Stimulated activated CD4-positive, alpha-beta T cell treated with anti-CD3 and anti-CD28 coated beads, Interleukin-2, amount 100 ng/mL, for 48 hours (primary cell): ENCODE data around the gene SLC17A1.
"Not testable (repeated sequence)": the region's sequence is repeated elsewhere in the genome, so short reads cannot be mapped to it uniquely, and the experiment has no call there.

ENCODE experiments used
- DNase-seq, 2 donors: peaks; one replicate each; pipeline ENCODE4 v3.0.0-alpha.2; 2020

Gene SLC17A1

DNA sequence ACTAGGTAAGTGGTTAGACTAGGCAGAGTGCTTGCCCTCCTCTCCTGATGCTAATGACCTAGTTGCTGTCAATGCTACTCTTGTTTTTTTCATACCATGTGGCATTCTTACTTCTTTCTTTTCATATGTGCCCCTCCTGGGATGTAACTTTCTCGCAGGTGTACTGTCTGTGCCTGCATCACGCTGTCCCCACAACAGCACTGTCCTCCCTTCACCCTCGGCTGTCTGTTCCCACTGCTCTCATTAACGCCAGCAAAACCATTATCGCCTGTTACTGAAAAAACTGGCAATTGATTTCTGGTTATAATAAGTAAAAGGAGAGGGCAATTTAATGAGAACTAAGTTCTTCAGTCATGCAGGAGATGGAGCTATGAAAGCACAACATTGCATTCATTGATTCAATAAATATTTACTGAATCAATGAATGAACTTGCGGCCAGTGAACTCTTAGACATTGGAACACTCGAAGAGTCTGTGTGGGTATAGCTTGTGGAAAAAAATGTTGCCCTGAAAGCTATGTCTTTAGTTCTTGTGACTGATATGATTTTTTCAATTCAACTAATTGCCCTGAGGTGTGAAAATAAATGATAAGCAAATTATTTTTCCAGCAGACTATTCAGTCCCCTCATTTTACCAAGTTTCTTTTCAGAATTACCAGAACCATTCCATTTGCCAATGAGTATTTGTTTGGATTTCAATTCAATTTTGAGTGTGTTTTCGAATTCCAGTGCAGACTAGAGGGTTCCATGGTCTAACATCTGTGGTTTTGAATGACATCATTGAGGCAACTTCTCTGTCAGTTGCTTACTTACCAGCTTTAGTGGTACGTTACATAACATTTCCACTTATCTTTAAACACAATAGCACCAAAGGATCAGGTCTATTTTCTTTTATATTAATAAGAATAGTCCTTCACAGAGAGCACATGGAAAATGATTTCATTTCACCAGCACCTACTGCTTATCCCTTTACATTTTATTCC lies 75.2 kb downstream of the SLC17A1 start:
- DNase-seq, result no peak

DNA sequence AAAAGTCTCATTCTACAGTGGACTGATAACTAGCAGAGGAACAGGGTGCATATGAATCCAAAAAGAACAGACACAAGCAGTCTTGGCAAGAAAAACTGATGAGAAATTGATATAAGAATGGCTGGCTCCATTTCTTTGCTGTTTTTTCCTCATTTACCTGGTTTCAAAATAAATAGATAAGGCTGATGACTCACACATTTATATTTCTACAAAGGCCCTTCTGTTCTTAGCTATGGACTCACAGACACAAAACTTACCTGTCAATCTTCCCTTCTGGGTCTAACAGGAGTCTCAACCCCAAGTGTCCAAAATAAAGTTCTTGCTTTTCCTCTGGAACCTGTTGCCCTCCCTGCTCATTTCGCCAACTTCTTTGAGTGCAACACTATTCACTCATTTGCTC lies 76.4 kb downstream of the SLC17A1 start:
- no peak for DNase-seq

DNA sequence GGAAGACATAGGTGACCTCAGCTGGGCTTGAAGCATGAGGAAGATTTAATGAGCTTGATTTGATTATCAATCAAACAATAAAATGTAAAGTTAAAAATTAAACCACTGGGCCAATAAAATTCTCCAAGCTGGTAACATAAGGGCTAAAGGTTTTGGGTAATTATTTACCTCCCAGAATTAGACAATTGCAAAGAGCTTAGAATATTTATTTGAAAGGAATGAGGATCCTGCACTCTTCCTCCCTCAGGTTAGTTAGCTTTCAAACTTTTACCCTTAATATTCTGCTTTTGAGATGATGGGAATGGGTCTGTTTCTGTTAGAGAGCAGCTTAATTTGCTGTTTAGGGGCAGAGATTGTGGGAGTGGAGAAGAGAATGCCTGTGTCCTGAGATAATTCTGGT lies 77.3 kb downstream of the SLC17A1 start, which contains the start of gene SLC17A4:
Gene SLC17A4 (plus strand): TSS at position 208 of the 400 bp plus-strand sequence. CDS start 7,221 bp downstream, outside the sequence.
- DNase-seq, result no peak

DNA sequence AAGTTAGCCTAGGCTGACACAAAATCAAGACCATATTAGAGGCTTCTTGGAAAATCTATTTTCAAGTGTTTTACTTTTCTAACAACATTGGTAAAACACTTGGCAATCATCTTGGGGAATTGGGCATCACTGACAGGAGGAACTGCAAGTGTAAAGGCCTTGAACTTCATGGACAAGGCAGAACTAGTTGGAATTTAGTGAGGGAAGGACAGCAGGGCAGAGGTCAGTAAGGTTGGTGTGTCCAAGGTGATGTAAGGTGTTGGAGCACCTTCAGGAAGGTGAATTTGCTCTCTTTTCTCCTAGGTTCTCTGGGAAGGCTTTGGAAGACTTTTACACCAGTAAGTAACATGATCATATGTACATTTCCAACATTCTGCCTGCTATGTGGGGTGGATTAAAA lies 78.8 kb downstream of the SLC17A1 start:
- DNase-seq, result no peak

DNA sequence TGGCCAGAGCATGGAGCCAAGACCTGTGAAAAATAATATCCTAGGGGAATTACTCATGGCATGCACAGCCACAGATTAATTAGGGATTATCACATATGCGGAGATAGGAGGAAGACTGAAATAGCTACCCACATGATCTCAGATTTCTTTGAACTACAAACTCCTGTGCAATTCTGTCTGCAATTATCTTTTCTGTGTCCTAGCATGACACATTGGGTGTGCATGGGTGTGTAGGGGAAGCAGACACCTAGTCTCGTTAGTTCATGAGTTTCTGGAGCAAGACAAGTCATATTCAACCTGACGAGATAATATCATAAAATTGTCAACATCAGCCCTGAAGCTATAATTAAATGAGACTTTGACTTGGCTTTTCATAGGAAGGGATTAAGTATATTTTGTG lies 80.9 kb downstream of the SLC17A1 start:
- no peak for DNase-seq

DNA sequence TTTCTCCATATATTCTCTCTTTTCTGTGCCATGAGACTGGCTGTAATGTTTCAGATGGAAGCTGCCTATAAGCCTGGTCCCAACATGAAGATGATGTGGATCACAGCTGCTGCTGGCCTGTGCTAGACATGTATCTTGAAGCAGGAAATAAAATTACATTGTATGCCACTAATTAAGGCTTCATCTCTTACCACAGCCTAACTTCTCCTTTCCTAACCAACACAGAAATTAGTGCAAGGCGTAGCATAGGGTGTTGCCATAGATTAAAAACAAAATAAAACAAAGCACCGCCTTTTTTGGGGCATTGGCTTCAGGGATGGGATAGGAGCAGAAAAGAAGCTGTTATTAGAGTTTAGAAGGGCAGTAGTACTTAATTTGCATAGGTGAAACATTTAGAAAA lies 82.0 kb downstream of the SLC17A1 start:
- DNase-seq, result no peak

DNA sequence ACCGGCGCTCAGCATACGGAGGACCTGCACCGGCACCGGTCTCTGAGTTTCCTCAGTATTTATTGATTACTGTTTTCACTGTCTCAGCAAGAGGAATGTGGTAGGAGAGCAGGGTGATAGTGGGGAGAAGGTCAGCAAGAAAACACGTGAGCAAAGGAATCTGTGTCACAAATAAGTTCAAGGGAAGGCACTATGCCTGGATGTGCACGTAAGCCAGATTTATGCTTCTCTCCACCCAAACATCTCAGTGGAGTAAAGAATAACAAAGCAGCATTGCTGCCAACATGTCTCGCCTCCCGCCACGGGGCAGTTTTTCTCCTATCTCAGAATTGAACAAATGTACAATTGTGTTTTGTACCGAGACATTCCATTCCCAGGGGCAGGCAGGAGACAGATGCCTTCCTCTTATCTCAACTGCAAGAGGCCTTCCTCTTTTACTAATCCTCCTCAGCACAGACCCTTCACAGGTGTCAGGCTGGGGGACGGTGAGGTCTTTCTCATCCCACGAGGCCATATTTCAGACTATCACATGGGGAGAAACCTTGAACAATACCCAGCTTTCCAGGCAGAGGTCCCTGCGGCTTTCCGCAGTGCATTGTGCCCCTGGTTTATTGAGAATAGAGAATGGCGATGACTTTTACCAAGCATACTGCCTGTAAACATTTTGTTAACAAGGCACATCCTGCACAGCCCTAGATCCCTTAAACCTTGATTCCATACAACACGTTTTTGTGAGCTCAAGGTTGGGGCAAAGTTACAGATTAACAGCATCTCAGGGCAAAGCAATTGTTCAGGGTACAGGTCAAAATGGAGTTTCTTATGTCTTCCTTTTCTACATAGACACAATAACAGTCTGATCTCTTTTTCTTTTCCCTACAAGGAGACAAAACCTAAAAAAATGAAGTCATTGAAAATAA lies 83.0 kb downstream of the SLC17A1 start:
- not testable (repeated sequence) for DNase-seq

DNA sequence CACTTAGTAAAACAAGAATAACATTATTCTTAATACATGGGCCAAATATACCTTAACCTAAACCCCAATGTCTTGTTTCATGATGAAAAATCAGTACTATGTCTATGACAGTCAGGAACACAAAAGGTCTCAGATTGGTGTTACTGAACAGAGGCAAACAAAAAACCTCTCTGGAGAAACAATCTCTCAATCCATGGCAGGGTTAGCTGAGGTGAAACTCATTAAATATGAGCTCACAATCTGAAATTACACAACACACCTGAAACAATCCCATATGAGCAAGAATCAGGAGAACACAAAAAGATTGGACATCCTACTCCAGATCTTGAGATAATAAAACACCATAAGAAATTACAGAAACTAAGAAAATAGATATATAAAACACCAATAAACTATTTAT lies 83.8 kb downstream of the SLC17A1 start:
- no peak for DNase-seq

DNA sequence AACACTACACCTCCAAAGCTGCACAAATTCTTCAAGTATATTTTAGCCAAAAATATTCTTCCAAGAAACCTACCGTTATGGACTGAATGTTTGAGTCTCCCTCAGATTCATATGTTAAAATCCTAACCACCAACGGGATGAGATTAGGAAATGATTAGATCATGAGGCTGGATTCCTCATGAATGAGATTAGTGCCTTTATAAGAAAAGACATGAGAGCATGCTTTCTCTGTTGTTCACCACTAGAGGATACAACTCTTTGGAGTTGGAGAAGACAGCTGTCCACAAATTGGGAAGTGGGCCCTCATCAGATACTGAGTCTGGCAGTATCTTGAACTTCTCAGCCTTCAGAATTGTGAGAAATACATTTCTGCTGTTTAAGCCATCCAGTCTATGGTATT lies 84.4 kb downstream of the SLC17A1 start:
- DNase-seq, result no peak

DNA sequence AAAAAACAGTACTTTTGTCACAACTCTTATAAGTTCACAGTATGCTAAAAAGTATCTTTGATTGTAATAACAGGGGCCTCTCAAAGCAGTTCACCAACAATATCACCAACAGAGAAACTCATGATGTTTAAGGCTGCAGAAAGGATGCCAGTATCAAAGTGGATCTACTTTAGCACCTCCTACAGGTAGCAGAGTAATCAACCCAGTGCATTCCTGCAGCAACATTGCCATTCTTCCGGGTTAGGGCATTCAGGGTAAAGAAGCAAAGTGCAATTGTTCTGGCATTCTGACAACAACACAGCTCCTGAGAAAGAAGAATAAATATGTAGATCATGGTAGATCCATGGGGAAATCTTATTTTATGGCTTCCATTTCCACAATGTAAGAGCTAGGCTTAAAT lies 84.9 kb downstream of the SLC17A1 start:
- DNase-seq, result no peak

DNA sequence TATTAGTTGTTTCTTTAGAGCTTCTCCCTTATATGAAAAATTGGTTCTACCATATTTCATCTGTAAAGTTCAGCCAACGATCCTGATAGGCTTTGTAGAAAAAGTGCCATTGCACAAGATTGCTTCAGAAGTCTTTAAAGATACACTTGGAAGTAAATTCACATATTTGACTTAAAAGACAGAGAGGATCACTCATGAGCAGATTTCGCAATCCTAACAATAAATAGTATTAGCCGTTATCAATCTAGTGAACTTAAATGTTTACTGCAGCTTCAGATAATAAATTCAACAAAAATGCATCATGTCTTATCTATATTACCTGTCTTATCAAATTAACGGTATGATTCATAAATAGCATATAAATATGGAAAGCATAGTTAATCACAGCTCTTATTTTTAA lies 86.0 kb downstream of the SLC17A1 start:
- DNase-seq, result no peak

DNA sequence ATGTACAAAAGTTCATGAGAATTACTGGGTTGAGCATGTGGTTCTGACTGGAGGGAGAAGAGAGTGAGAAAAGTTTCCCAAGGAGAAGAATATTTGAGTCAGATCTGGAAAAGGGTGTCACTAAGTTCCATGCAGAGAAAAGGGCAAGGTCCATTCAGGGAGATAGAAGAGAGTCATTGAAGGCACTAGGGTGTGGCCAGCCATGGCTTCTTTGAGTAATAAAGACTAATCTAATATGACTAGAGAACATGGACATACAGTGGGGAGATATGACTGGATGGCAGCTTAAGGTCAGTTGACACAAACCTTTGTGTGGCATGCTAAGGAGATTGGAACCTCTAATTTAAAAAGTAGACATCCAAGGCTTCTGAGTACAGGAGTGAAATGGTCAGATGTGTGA lies 88.0 kb downstream of the SLC17A1 start:
- DNase-seq, result no peak

DNA sequence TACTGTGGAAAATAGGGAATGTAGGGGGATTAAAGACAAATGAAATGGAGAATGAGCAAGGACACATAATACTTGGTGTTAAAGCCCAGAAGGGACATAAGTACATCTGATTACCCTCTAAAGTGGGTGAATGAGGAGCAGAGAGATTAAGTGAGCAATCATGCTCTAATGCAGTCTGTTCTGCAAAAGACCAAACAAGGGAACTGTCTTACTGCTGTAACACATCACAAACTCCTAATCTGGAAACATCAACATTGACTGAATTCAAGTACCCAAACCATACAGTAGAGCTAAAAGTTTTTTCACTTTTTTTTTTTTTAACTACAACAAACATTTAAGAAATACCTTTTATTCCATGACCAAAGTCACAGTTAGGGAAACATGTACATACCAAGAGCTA lies 96.6 kb downstream of the SLC17A1 start:
- DNase-seq, result no peak
